ENCODE measurements around the gene DAD1.

The DAD1 gene

GRCh38 chr14:22630066-22630465 lies 41.0 kb upstream of the DAD1 start:
- H3K23ac ChIP-seq (ENCODE audit: low read depth, low read length, poor library complexity) = no peak overlapping the region
- H4K8ac ChIP-seq (ENCODE audit: low read depth, low read length) = no peak overlapping the region
- no peak overlapping the region for H3K4me3 ChIP-seq (ENCODE audit: low read length in 2 of 2)
- no peaks in the 10 kb centered on the region for H3K36me3 ChIP-seq (replicated peaks in 1 of 2; ENCODE audit: control insufficient read depth in 2 of 2, insufficient read depth in 2 of 2, low read length in 2 of 2)
- no peak overlapping the region for H3K27ac ChIP-seq (replicated peaks; ENCODE audit: low read length)
- no peak for DNase-seq (ENCODE audit: low spot score)
- no peak overlapping the region for H4K91ac ChIP-seq (ENCODE audit: low read depth, low read length, poor library complexity)
- no peak overlapping the region for H3K18ac ChIP-seq (ENCODE audit: low read length)
- H2BK120ac ChIP-seq (ENCODE audit: low read depth, low read length) = no peak overlapping the region
- no peak overlapping the region for H2AFZ ChIP-seq (ENCODE audit: low read length)
- no peak overlapping the region for H3K9ac ChIP-seq (ENCODE audit: low read depth, low read length, poor library complexity)
- no peak overlapping the region for H2BK5ac ChIP-seq (ENCODE audit: low read length)
- no peaks in the 10 kb centered on the region for H3K4me1 ChIP-seq (ENCODE audit: control insufficient read depth in 2 of 2, insufficient read depth in 1 of 2, low read depth in 1 of 2, low read length in 2 of 2)
- no peak overlapping the region for H2BK15ac ChIP-seq (ENCODE audit: low read length)
- no peak overlapping the region for H2AK5ac ChIP-seq (ENCODE audit: low read depth, low read length)
- H3K9me3 ChIP-seq (replicated peaks in 1 of 2; ENCODE audit: control insufficient read depth in 2 of 2, insufficient read depth in 1 of 2, low read depth in 1 of 2, low read length in 2 of 2) = no peaks in the 10 kb centered on the region
- H3K79me1 ChIP-seq (ENCODE audit: low read depth, low read length) = no peaks in the 10 kb centered on the region
- no peak overlapping the region for H3K4ac ChIP-seq (ENCODE audit: low read length)
- no peak overlapping the region for H3K4me2 ChIP-seq (ENCODE audit: insufficient read depth, low read length, poor library complexity, severe bottlenecking)
- no peaks in the 10 kb centered on the region for H3K27me3 ChIP-seq (ENCODE audit: control insufficient read depth in 3 of 3, insufficient read depth in 3 of 3, low read depth in 1 of 3, low read length in 3 of 3)
- no peak overlapping the region for H2BK12ac ChIP-seq (ENCODE audit: low read length)
- no CpG with 5 or more reads among the region's 3 CpGs for WGBS, 2 donors (ENCODE audit: extremely low coverage in 2 of 2, insufficient read length in 2 of 2, insufficient replicate concordance in 1 of 2)
- H3K14ac ChIP-seq (ENCODE audit: low read length) = no peak overlapping the region

GRCh38 chr14:22629361-22629760 lies 40.3 kb upstream of the DAD1 start:
- Histone ChIP-seq H3K9me3 (replicated peaks in 1 of 2; ENCODE audit: control insufficient read depth in 2 of 2, insufficient read depth in 1 of 2, low read depth in 1 of 2, low read length in 2 of 2) (no peaks in the 10 kb centered on the region), H3K9ac (ENCODE audit: low read depth, low read length, poor library complexity) (no peak overlapping the region), H4K91ac (ENCODE audit: low read depth, low read length, poor library complexity) (no peak overlapping the region), H3K4me1 (ENCODE audit: control insufficient read depth in 2 of 2, insufficient read depth in 1 of 2, low read depth in 1 of 2, low read length in 2 of 2) (no peaks in the 10 kb centered on the region), H3K4ac (ENCODE audit: low read length) (no peak overlapping the region), H2BK5ac (ENCODE audit: low read length) (no peak overlapping the region), H2AK5ac (ENCODE audit: low read depth, low read length) (no peak overlapping the region), H2AFZ (ENCODE audit: low read length) (no peak overlapping the region), H3K27me3 (ENCODE audit: control insufficient read depth in 3 of 3, insufficient read depth in 3 of 3, low read depth in 1 of 3, low read length in 3 of 3) (no peaks in the 10 kb centered on the region), H3K27ac (replicated peaks; ENCODE audit: low read length) (no peak overlapping the region), H3K4me2 (ENCODE audit: insufficient read depth, low read length, poor library complexity, severe bottlenecking) (no peak overlapping the region), H2BK15ac (ENCODE audit: low read length) (no peak overlapping the region), H3K18ac (ENCODE audit: low read length) (no peak overlapping the region), H2BK12ac (ENCODE audit: low read length) (no peak overlapping the region), H3K36me3 (replicated peaks in 1 of 2; ENCODE audit: control insufficient read depth in 2 of 2, insufficient read depth in 2 of 2, low read length in 2 of 2) (no peaks in the 10 kb centered on the region), H3K4me3 (ENCODE audit: low read length in 2 of 2) (no peak overlapping the region), H2BK120ac (ENCODE audit: low read depth, low read length) (no peak overlapping the region), H4K8ac (ENCODE audit: low read depth, low read length) (no peak overlapping the region), H3K14ac (ENCODE audit: low read length) (no peak overlapping the region), H3K79me1 (ENCODE audit: low read depth, low read length) (no peaks in the 10 kb centered on the region), H3K23ac (ENCODE audit: low read depth, low read length, poor library complexity) (no peak overlapping the region)
- DNase-seq (ENCODE audit: low spot score) = no peak
- no CpG with 5 or more reads among the region's 5 CpGs for WGBS, 2 donors (ENCODE audit: extremely low coverage in 2 of 2, insufficient read length in 2 of 2, insufficient replicate concordance in 1 of 2)

GRCh38 chr14:22627506-22628263 lies 38.7 kb upstream of the DAD1 start:
- no peak overlapping the region for H4K91ac ChIP-seq (ENCODE audit: low read depth, low read length, poor library complexity)
- H2BK120ac ChIP-seq (ENCODE audit: low read depth, low read length) = no peak overlapping the region
- no peaks in the 10 kb centered on the region for H3K79me1 ChIP-seq (ENCODE audit: low read depth, low read length)
- no peaks in the 10 kb centered on the region for H3K4me1 ChIP-seq (ENCODE audit: control insufficient read depth in 2 of 2, insufficient read depth in 1 of 2, low read depth in 1 of 2, low read length in 2 of 2)
- H3K14ac ChIP-seq (ENCODE audit: low read length) = no peak overlapping the region
- H2AFZ ChIP-seq (ENCODE audit: low read length) = no peak overlapping the region
- no peak overlapping the region for H2BK15ac ChIP-seq (ENCODE audit: low read length)
- H3K9ac ChIP-seq (ENCODE audit: low read depth, low read length, poor library complexity) = no peak overlapping the region
- H3K4ac ChIP-seq (ENCODE audit: low read length) = no peak overlapping the region
- H3K4me3 ChIP-seq (ENCODE audit: low read length in 2 of 2) = no peak overlapping the region
- no peak overlapping the region for H2AK5ac ChIP-seq (ENCODE audit: low read depth, low read length)
- H4K8ac ChIP-seq (ENCODE audit: low read depth, low read length) = no peak overlapping the region
- no peaks in the 10 kb centered on the region for H3K9me3 ChIP-seq (replicated peaks in 1 of 2; ENCODE audit: control insufficient read depth in 2 of 2, insufficient read depth in 1 of 2, low read depth in 1 of 2, low read length in 2 of 2)
- H3K4me2 ChIP-seq (ENCODE audit: insufficient read depth, low read length, poor library complexity, severe bottlenecking) = no peak overlapping the region
- no peak overlapping the region for H3K18ac ChIP-seq (ENCODE audit: low read length)
- H3K27me3 ChIP-seq (ENCODE audit: control insufficient read depth in 3 of 3, insufficient read depth in 3 of 3, low read depth in 1 of 3, low read length in 3 of 3) = no peaks in the 10 kb centered on the region
- DNase-seq (ENCODE audit: low spot score) = no peak
- no peak overlapping the region for H2BK12ac ChIP-seq (ENCODE audit: low read length)
- no peak overlapping the region for H3K23ac ChIP-seq (ENCODE audit: low read depth, low read length, poor library complexity)
- H3K27ac ChIP-seq (replicated peaks; ENCODE audit: low read length) = no peak overlapping the region
- no peaks in the 10 kb centered on the region for H3K36me3 ChIP-seq (replicated peaks in 1 of 2; ENCODE audit: control insufficient read depth in 2 of 2, insufficient read depth in 2 of 2, low read length in 2 of 2)
- WGBS, 2 donors (ENCODE audit: extremely low coverage in 2 of 2, insufficient read length in 2 of 2, insufficient replicate concordance in 1 of 2) = no CpG with 5 or more reads among the region's 7 CpGs
- no peak overlapping the region for H2BK5ac ChIP-seq (ENCODE audit: low read length)

GRCh38 chr14:22626590-22626989 lies 37.6 kb upstream of the DAD1 start:
- H2AFZ ChIP-seq (ENCODE audit: low read length) = no peak overlapping the region
- no peak overlapping the region for H3K4me2 ChIP-seq (ENCODE audit: insufficient read depth, low read length, poor library complexity, severe bottlenecking)
- H2BK15ac ChIP-seq (ENCODE audit: low read length) = no peak overlapping the region
- H3K27me3 ChIP-seq (ENCODE audit: control insufficient read depth in 3 of 3, insufficient read depth in 3 of 3, low read depth in 1 of 3, low read length in 3 of 3) = no peaks in the 10 kb centered on the region
- H3K79me1 ChIP-seq (ENCODE audit: low read depth, low read length) = no peaks in the 10 kb centered on the region
- H3K27ac ChIP-seq (replicated peaks; ENCODE audit: low read length) = no peak overlapping the region
- no CpG with 5 or more reads among the region's 6 CpGs for WGBS, 2 donors (ENCODE audit: extremely low coverage in 2 of 2, insufficient read length in 2 of 2, insufficient replicate concordance in 1 of 2)
- H3K9me3 ChIP-seq (replicated peaks in 1 of 2; ENCODE audit: control insufficient read depth in 2 of 2, insufficient read depth in 1 of 2, low read depth in 1 of 2, low read length in 2 of 2) = peaks cover 2% of the 10 kb centered on the region in 2 donors
- H3K4me3 ChIP-seq (ENCODE audit: low read length in 2 of 2) = no peak overlapping the region
- H3K9ac ChIP-seq (ENCODE audit: low read depth, low read length, poor library complexity) = no peak overlapping the region
- H3K4me1 ChIP-seq (ENCODE audit: control insufficient read depth in 2 of 2, insufficient read depth in 1 of 2, low read depth in 1 of 2, low read length in 2 of 2) = no peaks in the 10 kb centered on the region
- no peak overlapping the region for H2BK12ac ChIP-seq (ENCODE audit: low read length)
- H3K36me3 ChIP-seq (replicated peaks in 1 of 2; ENCODE audit: control insufficient read depth in 2 of 2, insufficient read depth in 2 of 2, low read length in 2 of 2) = no peaks in the 10 kb centered on the region
- no peak overlapping the region for H4K8ac ChIP-seq (ENCODE audit: low read depth, low read length)
- H3K23ac ChIP-seq (ENCODE audit: low read depth, low read length, poor library complexity) = no peak overlapping the region
- H3K18ac ChIP-seq (ENCODE audit: low read length) = no peak overlapping the region
- no peak overlapping the region for H3K4ac ChIP-seq (ENCODE audit: low read length)
- H3K14ac ChIP-seq (ENCODE audit: low read length) = no peak overlapping the region
- no peak overlapping the region for H2AK5ac ChIP-seq (ENCODE audit: low read depth, low read length)
- no peak for DNase-seq (ENCODE audit: low spot score)
- H2BK120ac ChIP-seq (ENCODE audit: low read depth, low read length) = no peak overlapping the region
- H2BK5ac ChIP-seq (ENCODE audit: low read length) = no peak overlapping the region
- H4K91ac ChIP-seq (ENCODE audit: low read depth, low read length, poor library complexity) = no peak overlapping the region
